Measurements from ENCODE around the gene ADAMTS9.

The ADAMTS9 gene

GRCh38 chr3:64612082-64612860 lies 75.5 kb downstream of the ADAMTS9 start:
- H3K9me3 ChIP-seq (ENCODE audit: insufficient read depth, low read length), result no peaks in the 10 kb centered on the region
- no peak overlapping the region for H3K9ac ChIP-seq (ENCODE audit: low read length)
- no peaks in the 10 kb centered on the region for H3K27me3 ChIP-seq (ENCODE audit: low read length)
- H3K36me3 ChIP-seq (ENCODE audit: low read length), result no peaks in the 10 kb centered on the region
- no peak overlapping the region for H2AFZ ChIP-seq (ENCODE audit: low read depth, low read length, severe bottlenecking)
- H3F3A ChIP-seq (ENCODE audit: insufficient read depth), result no peaks in the 10 kb centered on the region
- no peak overlapping the region for H3K27ac ChIP-seq (ENCODE audit: low read depth, low read length)
- H4K20me1 ChIP-seq (ENCODE audit: low read depth, low read length), result no peaks in the 10 kb centered on the region
- no peak overlapping the region for H3K4me2 ChIP-seq (ENCODE audit: low read depth, low read length, poor library complexity, severe bottlenecking)
- TF ChIP-seq CTCF (IDR thresholded peaks at IDR 0.05; ENCODE audit: insufficient read depth, low read length, poor library complexity, severe bottlenecking), result no peak
- TF ChIP-seq EZH2phosphoT487 (conservative IDR thresholded peaks at IDR 0.05; ENCODE audit: low read length), result no peak
- H3K9me2 ChIP-seq (replicated peaks; ENCODE audit: insufficient read depth, low read length), result no peaks in the 10 kb centered on the region
- H3K4me3 ChIP-seq (ENCODE audit: insufficient read depth, low read length, poor library complexity, severe bottlenecking), result no peak overlapping the region
- no peaks in the 10 kb centered on the region for H3K79me2 ChIP-seq (ENCODE audit: insufficient read depth, low read length)

- Histone ChIP-seq H2AFZ (ENCODE audit: low read depth, low read length, severe bottlenecking) (no peak overlapping the region), H3K9me3 (ENCODE audit: insufficient read depth, low read length) (no peaks in the 10 kb centered on the region), H3F3A (ENCODE audit: insufficient read depth) (no peaks in the 10 kb centered on the region), H3K9me2 (replicated peaks; ENCODE audit: insufficient read depth, low read length) (no peaks in the 10 kb centered on the region), H3K4me2 (ENCODE audit: low read depth, low read length, poor library complexity, severe bottlenecking) (no peak overlapping the region), H3K79me2 (ENCODE audit: insufficient read depth, low read length) (no peaks in the 10 kb centered on the region), H3K36me3 (ENCODE audit: low read length) (no peaks in the 10 kb centered on the region), H3K27me3 (ENCODE audit: low read length) (no peaks in the 10 kb centered on the region), H3K4me3 (ENCODE audit: insufficient read depth, low read length, poor library complexity, severe bottlenecking) (no peak overlapping the region), H3K9ac (ENCODE audit: low read length) (no peak overlapping the region), H4K20me1 (ENCODE audit: low read depth, low read length) (no peaks in the 10 kb centered on the region), H3K27ac (ENCODE audit: low read depth, low read length) (no peak overlapping the region)
- no peak for TF ChIP-seq EZH2phosphoT487 (conservative IDR thresholded peaks at IDR 0.05; ENCODE audit: low read length)
- TF ChIP-seq CTCF (IDR thresholded peaks at IDR 0.05; ENCODE audit: insufficient read depth, low read length, poor library complexity, severe bottlenecking), result no peak
Measured at GRCh38 chr3:64608741-64609140, 79.1 kb downstream of the ADAMTS9 start.

GRCh38 chr3:64607032-64607551 lies 80.7 kb downstream of the ADAMTS9 start:
- Histone ChIP-seq H3K79me2 (ENCODE audit: insufficient read depth, low read length) (no peaks in the 10 kb centered on the region), H3K4me2 (ENCODE audit: low read depth, low read length, poor library complexity, severe bottlenecking) (no peak overlapping the region), H3K9ac (ENCODE audit: low read length) (no peak overlapping the region), H3K27me3 (ENCODE audit: low read length) (no peaks in the 10 kb centered on the region), H4K20me1 (ENCODE audit: low read depth, low read length) (no peaks in the 10 kb centered on the region), H2AFZ (ENCODE audit: low read depth, low read length, severe bottlenecking) (no peak overlapping the region), H3F3A (ENCODE audit: insufficient read depth) (no peaks in the 10 kb centered on the region), H3K4me3 (ENCODE audit: insufficient read depth, low read length, poor library complexity, severe bottlenecking) (no peak overlapping the region), H3K9me2 (replicated peaks; ENCODE audit: insufficient read depth, low read length) (no peaks in the 10 kb centered on the region), H3K27ac (ENCODE audit: low read depth, low read length) (no peak overlapping the region), H3K9me3 (ENCODE audit: insufficient read depth, low read length) (no peaks in the 10 kb centered on the region), H3K36me3 (ENCODE audit: low read length) (no peaks in the 10 kb centered on the region)
- TF ChIP-seq CTCF (IDR thresholded peaks at IDR 0.05; ENCODE audit: insufficient read depth, low read length, poor library complexity, severe bottlenecking) (no peak), EZH2phosphoT487 (conservative IDR thresholded peaks at IDR 0.05; ENCODE audit: low read length) (no peak)

All from SU-DHL-6 (cell line).